SH-SY5Y (cell line): ENCODE results near the gene EPGN.

ENCODE experiments used
- GATA2 ChIP-seq: IDR thresholded peaks from 2 replicates; pipeline ENCODE4 v1.6.1; 2011; ENCODE audit warnings: mild to moderate bottlenecking, low read depth, low read length
- GATA3 ChIP-seq: IDR thresholded peaks from 2 replicates; pipeline ENCODE4 v1.6.1; 2011; ENCODE audit warnings: low read depth, mild to moderate bottlenecking, low read length, moderate library complexity

DNA sequence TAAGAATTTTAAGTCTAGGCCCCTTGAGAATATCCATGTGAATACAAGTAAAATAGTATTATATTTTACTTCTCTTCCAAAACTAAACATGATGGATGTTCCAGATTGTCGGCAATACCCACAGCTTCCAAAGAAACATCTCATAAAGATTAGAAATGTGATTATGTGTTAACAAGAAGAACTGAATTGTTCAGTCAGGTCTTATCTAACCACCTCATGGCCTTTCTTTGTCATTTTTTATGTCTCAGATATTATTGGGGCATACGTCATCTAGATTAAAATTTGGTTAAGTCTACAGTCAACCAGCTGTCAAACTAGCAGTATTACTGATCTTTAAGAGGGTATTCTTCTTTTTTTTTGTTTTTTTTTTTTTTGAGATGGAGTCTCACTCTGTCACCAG lies 10.0 kb downstream of the EPGN start:
- TF ChIP-seq GATA3: no peak
- TF ChIP-seq GATA2: no peak
